ENCODE measurements around the gene OTX1. TPM values are rescaled to one million over a fixed set of nuclear protein-coding genes. Genes with fewer than 3 reads are reported as not detected.

The OTX1 gene
- polyA plus RNA-seq, 1 donor from 2014 or later = not detected

GRCh38 chr2:63064197-63064596, 13.6 kb downstream of the OTX1 start:
- Histone ChIP-seq H3K4me3 (ENCODE audit: low read length) (no peak overlapping the region), H4K20me1 (ENCODE audit: insufficient read depth) (no peaks in the 10 kb centered on the region), H3K4me2 (ENCODE audit: low read length) (no peak overlapping the region), H3K27ac (ENCODE audit: low read length) (no peak overlapping the region), H3K9ac (ENCODE audit: low read length) (no peak overlapping the region), H3K9me2 (ENCODE audit: insufficient read depth, low read length) (no peaks in the 10 kb centered on the region), H3F3A (ENCODE audit: insufficient read depth, low read length, poor library complexity, severe bottlenecking) (no peaks in the 10 kb centered on the region), H3K27me3 (ENCODE audit: insufficient read depth, low read depth, low read length) (peaks cover 28% of the 10 kb centered on the region), H2AFZ (ENCODE audit: low read depth, low read length) (no peak overlapping the region), H3K79me2 (replicated peaks; ENCODE audit: insufficient read depth, low read length) (no peaks in the 10 kb centered on the region), H3K9me3 (ENCODE audit: low read length) (no peaks in the 10 kb centered on the region), H3K36me3 (ENCODE audit: insufficient read depth, low read length) (no peaks in the 10 kb centered on the region)
- TF ChIP-seq RAD21 (conservative IDR thresholded peaks at IDR 0.05) = no peak
- TF ChIP-seq TAF1 (IDR thresholded peaks at IDR 0.05; ENCODE audit: low read depth) = no peak
- TF ChIP-seq MXI1 (conservative IDR thresholded peaks at IDR 0.05; ENCODE audit: poor library complexity, severe bottlenecking) = no peak
- TF ChIP-seq SMC3 (conservative IDR thresholded peaks at IDR 0.05; ENCODE audit: poor library complexity) = no peak
- no peak for TF ChIP-seq POLR2AphosphoS5 (IDR thresholded peaks at IDR 0.05)
- TF ChIP-seq EP300 (conservative IDR thresholded peaks at IDR 0.05; ENCODE audit: poor library complexity, severe bottlenecking) = no peak
- TF ChIP-seq CTCF (IDR thresholded peaks at IDR 0.05; ENCODE audit: poor library complexity, severe bottlenecking) = no peak
- no peak for TF ChIP-seq REST (IDR thresholded peaks at IDR 0.05; ENCODE audit: borderline replicate concordance)
- no peak for TF ChIP-seq EZH2 (IDR thresholded peaks at IDR 0.05; ENCODE audit: borderline replicate concordance, insufficient read depth, low read length, poor library complexity, severe bottlenecking)

- Histone ChIP-seq H3F3A (ENCODE audit: insufficient read depth, low read length, poor library complexity, severe bottlenecking) (no peaks in the 10 kb centered on the region), H3K27ac (ENCODE audit: low read length) (no peak overlapping the region), H3K79me2 (replicated peaks; ENCODE audit: insufficient read depth, low read length) (no peaks in the 10 kb centered on the region), H3K9me3 (ENCODE audit: low read length) (no peaks in the 10 kb centered on the region), H3K4me3 (ENCODE audit: low read length) (no peak overlapping the region), H3K27me3 (ENCODE audit: insufficient read depth, low read depth, low read length) (peaks cover 23% of the 10 kb centered on the region), H3K9me2 (ENCODE audit: insufficient read depth, low read length) (no peaks in the 10 kb centered on the region), H4K20me1 (ENCODE audit: insufficient read depth) (no peaks in the 10 kb centered on the region), H3K9ac (ENCODE audit: low read length) (no peak overlapping the region), H3K36me3 (ENCODE audit: insufficient read depth, low read length) (no peaks in the 10 kb centered on the region), H3K4me2 (ENCODE audit: low read length) (no peak overlapping the region), H2AFZ (ENCODE audit: low read depth, low read length) (no peak overlapping the region)
- no peak for TF ChIP-seq MXI1 (conservative IDR thresholded peaks at IDR 0.05; ENCODE audit: poor library complexity, severe bottlenecking)
- no peak for TF ChIP-seq RAD21 (conservative IDR thresholded peaks at IDR 0.05)
- TF ChIP-seq CTCF (IDR thresholded peaks at IDR 0.05; ENCODE audit: poor library complexity, severe bottlenecking) = no peak
- TF ChIP-seq EZH2 (IDR thresholded peaks at IDR 0.05; ENCODE audit: borderline replicate concordance, insufficient read depth, low read length, poor library complexity, severe bottlenecking) = no peak
- no peak for TF ChIP-seq SMC3 (conservative IDR thresholded peaks at IDR 0.05; ENCODE audit: poor library complexity)
Observed at GRCh38 chr2:63064661-63065060, 14.0 kb downstream of the OTX1 start.
